GM19025 (cell line): ENCODE data around the gene CDH20.

Source experiments
- ATAC-seq: cut with Tn5 transposase; IDR thresholded peaks from one replicate; pipeline ENCODE4 v1.9.1; 2021; ENCODE audit warnings: mild to moderate bottlenecking, low read depth, moderate library complexity; ENCODE audit not compliant: unreplicated experiment

The CDH20 gene

DNA sequence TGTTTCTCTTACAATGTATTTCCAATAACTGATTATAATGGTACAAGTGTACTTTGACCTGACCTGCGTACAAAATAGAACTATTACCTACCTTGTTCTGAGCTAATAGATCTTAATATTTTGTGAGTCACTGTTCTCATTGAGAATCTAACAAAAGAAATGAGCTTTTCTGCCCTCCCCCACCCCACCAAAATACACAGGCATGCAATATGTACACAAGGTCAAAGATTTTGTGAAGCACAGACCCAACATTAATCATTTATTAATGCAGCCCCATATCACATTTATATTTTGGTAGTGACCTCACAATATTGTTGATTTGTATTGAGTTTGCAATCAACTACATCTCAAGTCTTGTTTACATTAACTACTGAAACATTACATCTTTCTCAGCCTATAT is 86.5 kb downstream of the CDH20 start:
- no peak for ATAC-seq

DNA sequence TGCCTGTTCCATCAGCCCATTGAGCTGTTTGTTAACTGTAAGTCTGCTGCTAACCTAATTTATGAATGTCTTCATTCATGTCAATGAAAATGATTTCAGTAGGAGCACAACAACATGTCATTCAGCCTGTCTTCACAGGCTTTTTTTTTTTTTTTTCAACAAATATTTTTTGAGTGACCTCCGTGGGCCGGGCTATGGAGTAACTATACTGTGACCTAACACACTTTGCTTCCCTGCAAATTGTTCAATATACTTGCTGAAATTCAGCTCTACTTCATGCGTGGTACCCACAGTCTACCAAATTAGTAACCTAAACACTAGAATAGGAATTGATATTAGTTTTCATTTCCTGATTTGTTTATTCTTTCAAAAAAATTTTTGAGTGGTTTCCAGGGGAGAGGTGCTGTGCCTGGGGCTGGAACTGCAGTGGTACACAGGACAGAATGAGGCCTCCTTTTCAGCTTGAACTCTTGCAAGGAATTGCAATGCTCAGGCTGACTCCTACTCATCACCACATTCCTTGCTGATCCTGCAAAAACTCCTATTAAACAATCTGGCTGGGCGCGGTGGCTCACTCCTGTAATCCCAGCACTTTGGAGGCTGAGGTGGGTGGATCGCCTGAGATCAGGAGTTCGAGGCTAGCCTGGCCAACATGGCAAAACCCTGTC is 87.1 kb downstream of the CDH20 start:
- no peak for ATAC-seq

DNA sequence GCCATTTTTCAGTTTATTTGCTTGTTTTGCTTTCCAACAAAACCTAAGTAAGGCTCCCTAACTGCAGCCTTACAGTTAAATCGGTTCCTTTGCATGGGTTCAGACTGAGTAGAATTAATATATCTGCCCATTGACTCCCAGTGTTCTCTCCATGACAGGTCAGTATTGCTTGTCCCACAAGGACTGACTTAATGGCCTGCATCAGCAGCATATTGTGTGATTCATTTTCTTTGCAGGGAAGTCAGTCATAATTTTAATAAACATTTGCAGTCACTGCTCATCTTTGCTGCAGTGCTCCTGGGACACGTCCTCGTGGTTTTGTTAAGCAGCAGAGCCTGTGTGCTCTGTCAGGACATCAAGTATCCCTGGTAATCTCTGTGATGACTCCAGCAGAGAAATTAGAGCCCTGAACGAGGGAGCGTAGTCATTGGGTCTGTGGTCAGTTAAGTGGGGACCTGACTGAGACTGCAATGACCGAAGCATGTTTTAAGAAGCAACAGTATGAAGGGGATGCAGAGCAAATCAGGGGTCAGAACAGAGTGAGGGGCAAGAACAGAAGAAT is 93.3 kb downstream of the CDH20 start:
- no peak for ATAC-seq

DNA sequence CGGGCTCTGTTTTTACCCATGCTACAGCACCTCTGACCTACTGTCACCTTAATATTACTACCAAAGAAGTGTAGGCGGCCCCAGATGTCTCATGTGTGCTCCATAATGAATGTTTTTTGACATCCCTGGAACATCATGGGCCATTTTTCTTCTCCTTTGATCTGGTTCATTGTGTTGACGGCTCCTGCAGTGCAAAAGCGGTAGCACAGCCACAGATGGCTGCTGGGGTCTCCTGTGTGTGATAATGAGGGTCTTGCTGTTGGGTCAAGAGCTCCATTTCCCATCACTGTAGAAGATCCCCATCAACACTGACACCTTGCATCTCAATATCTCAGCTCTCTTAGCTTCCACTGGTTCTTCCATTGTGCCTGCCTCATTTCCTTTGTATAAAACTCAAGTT is 95.0 kb downstream of the CDH20 start:
- ATAC-seq, result no peak

- ATAC-seq, result no peak
These were observed 99.4 kb downstream of the CDH20 start for GRCh38 chr18:61432590-61432989.

DNA sequence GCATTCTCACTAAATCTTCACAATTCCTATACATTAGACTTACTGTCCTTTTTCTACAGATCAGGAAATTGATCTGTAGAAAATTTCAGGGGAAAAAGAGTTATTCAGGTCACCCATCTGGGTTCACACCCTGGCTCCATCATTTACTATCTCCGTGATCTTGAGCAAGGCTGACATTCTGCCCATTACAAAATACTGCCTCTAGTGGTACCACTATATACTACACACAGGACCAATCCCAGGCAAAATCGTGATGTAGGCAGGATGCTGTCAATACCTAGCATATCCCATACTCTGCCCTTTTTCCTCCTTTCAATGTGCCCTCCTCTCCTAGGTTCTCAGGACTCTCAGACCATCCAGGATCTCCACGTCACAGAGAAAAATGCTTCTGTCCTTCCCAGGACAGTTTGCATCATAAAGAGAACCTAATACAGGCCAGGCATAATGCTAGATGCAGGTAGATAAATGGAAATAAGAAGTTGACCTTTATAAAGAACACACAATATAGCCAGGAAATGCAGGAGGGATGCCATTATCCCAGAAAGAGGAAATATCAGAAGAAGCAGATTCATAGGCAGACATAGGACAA is 101.9 kb downstream of the CDH20 start:
- peak; percentile 79 for ATAC-seq

GRCh38 chr18:61443081-61443725 is 110.0 kb downstream of the CDH20 start:
- ATAC-seq, result no peak

DNA sequence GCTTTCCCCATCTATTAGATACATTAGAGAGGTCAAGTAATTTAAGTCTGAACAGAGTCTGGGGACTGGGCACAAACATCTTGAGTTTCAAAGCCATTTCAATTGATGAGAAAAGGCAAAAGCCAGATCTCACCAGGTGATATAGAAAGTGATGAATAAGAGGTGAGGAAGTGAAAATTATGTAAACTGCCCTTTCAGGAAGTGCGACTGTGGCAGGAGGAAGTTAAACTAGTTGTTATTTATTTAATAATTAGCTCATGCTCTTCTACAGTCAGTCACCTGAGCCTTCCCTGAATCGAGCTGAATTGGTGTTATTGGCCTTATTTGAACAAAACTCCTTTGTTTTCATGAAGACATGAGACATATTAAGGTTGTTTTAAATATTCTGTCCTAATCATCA is 115.1 kb downstream of the CDH20 start:
- peak; percentile 73 for ATAC-seq

DNA sequence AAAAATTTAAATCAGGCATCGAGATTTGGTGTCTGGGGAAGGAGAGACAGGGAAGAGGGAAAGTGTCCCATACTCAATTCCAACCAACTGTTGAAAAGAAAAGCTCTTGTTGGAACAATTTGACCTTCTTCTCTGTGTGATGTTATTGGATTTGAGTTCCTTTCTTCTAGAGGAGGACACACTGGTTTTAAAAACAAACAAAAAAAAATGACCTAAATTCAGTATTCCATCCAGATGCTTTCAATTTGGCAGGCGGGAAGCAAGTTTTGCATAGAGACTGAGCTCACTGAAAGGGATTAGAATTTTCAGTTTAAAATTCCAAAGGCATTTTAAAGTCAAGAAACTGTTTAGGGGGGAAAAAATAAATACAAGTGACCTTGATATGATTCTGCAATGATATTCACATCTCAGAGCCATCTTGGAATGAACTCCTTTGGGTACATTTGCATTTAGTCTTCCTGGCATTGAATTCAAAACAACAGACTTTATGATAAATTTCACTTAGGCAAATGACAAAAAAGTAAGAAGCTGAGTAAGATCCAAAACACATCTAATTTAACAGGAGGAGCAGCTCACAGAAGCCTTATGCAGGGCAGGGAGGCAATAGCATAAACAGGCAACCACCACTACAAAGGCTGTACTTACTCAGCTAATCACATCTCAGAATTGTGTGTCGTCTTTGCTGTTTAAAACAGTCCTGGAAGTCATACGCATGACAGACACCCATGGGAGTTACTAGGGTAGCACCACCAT is 126.8 kb downstream of the CDH20 start:
- no peak for ATAC-seq

GRCh38 chr18:61464551-61465142 is 131.4 kb downstream of the CDH20 start:
- ATAC-seq, result no peak

- ATAC-seq, result no peak
These were observed 133.5 kb downstream of the CDH20 start for GRCh38 chr18:61466736-61467135.

GRCh38 chr18:61470031-61470674 is 136.9 kb downstream of the CDH20 start:
- ATAC-seq, result no peak

GRCh38 chr18:61471541-61471940 is 138.3 kb downstream of the CDH20 start:
- no peak for ATAC-seq

DNA sequence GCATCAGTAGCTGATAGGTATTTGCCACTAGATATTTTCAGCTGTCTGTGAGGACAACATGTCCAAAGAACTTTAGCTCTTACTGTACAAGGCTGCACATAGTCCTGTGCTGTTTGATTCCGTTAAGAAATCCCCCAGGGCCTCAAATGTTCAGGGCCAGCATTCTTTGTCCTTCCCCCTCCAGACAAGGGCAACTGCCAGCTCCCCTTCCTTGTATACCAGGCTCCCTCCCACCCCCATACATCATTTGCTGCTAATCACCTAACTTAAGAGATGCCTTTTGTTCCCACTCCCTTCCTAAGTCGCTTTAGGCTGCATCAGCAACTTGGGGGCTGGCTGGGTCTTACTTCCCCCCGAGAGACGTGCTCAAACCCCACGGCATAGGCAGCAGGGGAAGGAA is 138.7 kb downstream of the CDH20 start:
- ATAC-seq, result no peak

- no peak for ATAC-seq
These were observed 141.1 kb downstream of the CDH20 start for GRCh38 chr18:61474341-61474740.

DNA sequence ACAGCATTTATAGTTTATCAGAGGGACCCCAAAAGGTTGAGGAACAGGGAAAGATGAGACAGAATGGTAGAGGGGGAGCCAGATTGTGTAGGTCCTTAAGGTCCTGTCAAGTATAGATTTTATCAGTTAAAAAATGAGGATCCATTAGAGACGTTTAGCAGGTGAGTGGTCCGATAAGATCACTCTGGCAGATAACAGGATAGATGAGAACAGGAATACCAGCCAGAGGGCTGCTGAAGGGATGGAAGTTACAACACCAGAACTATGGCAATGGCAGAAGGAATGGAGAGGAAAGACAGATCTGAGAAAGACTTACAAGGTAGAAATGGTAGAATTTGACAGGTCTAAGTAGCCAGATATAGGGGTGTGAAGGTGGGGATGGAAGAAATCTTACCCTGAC is 141.7 kb downstream of the CDH20 start:
- no peak for ATAC-seq

DNA sequence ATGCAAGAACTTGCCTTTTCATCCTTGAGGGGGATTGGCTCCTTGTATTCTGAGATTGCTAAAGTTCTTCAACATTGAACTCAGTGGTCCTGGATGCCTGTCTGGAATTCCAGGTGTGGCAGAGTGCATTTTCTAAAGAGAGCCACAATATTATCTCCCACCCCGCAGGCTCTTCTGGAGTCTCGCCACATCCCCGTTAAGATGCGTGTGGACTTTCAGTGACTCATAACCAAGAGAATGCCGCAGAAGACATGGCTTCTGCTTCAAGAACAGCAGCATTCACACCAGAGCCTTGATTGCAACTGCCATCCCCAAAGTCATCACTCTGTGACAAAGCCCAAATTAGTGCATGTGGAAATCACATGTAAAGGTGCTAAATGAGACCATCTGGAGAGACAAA is 142.7 kb downstream of the CDH20 start:
- no peak for ATAC-seq

DNA sequence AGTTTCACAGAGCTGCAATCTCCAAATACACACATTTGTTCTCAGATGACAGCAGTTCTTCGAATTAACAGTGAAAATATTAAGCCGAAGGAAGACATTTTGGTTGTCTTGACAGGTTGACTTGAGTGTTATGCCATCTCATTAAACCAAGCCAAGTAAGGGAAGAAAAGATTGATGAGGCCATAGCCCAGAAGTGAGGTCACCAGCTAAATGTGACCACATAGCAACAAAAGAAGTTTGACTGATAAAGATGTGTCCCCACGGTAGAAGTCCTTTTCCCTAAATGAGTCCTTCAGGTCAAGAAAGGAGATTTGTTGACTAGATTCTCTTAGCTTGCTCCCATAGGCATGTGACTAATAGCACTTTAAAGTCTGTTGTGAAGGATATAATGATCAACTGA is 156.1 kb downstream of the CDH20 start:
- ATAC-seq, result no peak

- no peak for ATAC-seq
These were observed 163.1 kb downstream of the CDH20 start for GRCh38 chr18:61496374-61496773.

- ATAC-seq, result no peak
These were observed 164.2 kb downstream of the CDH20 start for GRCh38 chr18:61497422-61497821.
